C4-2B (cell line): ENCODE data around the gene KCNK4.

Experiments used
- ZFX ChIP-seq: fragments of 450-650 bp; IDR thresholded peaks from 2 replicates; pipeline ENCODE4 v1.6.1; 2017
- TF ChIP-seq, protein P1 (sequence below): fragments of 450-650 bp; conservative IDR thresholded peaks from 2 replicates; pipeline ENCODE4 v1.5.1; 2017; ENCODE audit warnings: mild to moderate bottlenecking

- TF ChIP-seq, protein P1, sequence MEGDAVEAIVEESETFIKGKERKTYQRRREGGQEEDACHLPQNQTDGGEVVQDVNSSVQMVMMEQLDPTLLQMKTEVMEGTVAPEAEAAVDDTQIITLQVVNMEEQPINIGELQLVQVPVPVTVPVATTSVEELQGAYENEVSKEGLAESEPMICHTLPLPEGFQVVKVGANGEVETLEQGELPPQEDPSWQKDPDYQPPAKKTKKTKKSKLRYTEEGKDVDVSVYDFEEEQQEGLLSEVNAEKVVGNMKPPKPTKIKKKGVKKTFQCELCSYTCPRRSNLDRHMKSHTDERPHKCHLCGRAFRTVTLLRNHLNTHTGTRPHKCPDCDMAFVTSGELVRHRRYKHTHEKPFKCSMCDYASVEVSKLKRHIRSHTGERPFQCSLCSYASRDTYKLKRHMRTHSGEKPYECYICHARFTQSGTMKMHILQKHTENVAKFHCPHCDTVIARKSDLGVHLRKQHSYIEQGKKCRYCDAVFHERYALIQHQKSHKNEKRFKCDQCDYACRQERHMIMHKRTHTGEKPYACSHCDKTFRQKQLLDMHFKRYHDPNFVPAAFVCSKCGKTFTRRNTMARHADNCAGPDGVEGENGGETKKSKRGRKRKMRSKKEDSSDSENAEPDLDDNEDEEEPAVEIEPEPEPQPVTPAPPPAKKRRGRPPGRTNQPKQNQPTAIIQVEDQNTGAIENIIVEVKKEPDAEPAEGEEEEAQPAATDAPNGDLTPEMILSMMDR: no peak
- no peak for TF ChIP-seq ZFX
Observed at GRCh38 chr11:64296830-64297698, 6.0 kb downstream of the KCNK4 start.
